Measurements from ENCODE around the gene TTC39C. TPM values are rescaled to one million over a fixed set of nuclear protein-coding genes. Genes with fewer than 3 reads are reported as not detected.

Gene TTC39C
- total and polyA plus RNA-seq, 2 of the 8 experiments (the other 6 are each of a cell fraction or from before 2014, with no cell fraction given) = 8.1 to 79.1 TPM

- H3K23me2 ChIP-seq (ENCODE audit: low read depth, low read length) = no peaks in the 10 kb centered on the region
- H3K27me3 ChIP-seq (replicated peaks in 1 of 4; ENCODE audit: control insufficient read depth in 3 of 4, extremely low read depth in 1 of 4, insufficient read depth in 3 of 4, low read length in 3 of 4) = no peaks in the 10 kb centered on the region
- peaks cover 0 to 3% (median 0%) of the 10 kb centered on the region in 4 experiments; a peak in 1 of 7 replicates for H3K4me1 ChIP-seq (replicated peaks in 1 of 4; ENCODE audit: control insufficient read depth in 3 of 4, insufficient read depth in 4 of 4, low read length in 3 of 4)
- no peaks in the 10 kb centered on the region for H3K79me1 ChIP-seq (ENCODE audit: low read depth, low read length)
- H2BK15ac ChIP-seq (ENCODE audit: low read length) = no peak overlapping the region
- 87% methylated on average over 6 of the region's 6 CpGs; no CpG with 5 or more reads in 1 of the 2 experiments for WGBS, 2 experiments (ENCODE audit: extremely low coverage in 1 of 2, insufficient coverage in 1 of 2, insufficient read length in 1 of 2, insufficient replicate concordance in 2 of 2, low coverage in 1 of 2, low lambda C conversion rate in 2 of 2, missing lambda C conversion rate in 1 of 2)
- FAIRE-seq (no peak), DNase-seq (ENCODE audit: low read depth in 1 of 2, low spot score in 2 of 2) (no peak)
- no peak overlapping the region for H3K14ac ChIP-seq (ENCODE audit: insufficient read length)
- H2BK20ac ChIP-seq (ENCODE audit: low read length) = no peak overlapping the region
- no peak overlapping the region for H4K8ac ChIP-seq (ENCODE audit: extremely low read depth, insufficient read depth, low read length)
- ChIA-PET CTCF (ENCODE audit: partially characterized antibody) (interaction anchor here (1.4 to 1.6 kb wide), 2 partner anchors 11 to 72 kb away, joined by 3 to 4 read pairs; no protein-coding TSS in a partner anchor), POLR2A (ENCODE audit: partially characterized antibody) (no interaction called here)
- H3K27ac ChIP-seq (ENCODE audit: low read depth, low read length) = no peak overlapping the region
- no peaks in the 10 kb centered on the region for H4K20me1 ChIP-seq (replicated peaks in 1 of 2; ENCODE audit: control insufficient read depth in 1 of 2, insufficient read depth in 2 of 2, low read length in 2 of 2)
- H3K18ac ChIP-seq (ENCODE audit: extremely low read depth, low read length) = no peak overlapping the region
- no peaks in the 10 kb centered on the region for H3K79me2 ChIP-seq (ENCODE audit: control insufficient read depth in 1 of 2, insufficient read depth in 2 of 2, low read length in 2 of 2)
- H2AFZ ChIP-seq (ENCODE audit: low read length) = no peak overlapping the region
- H2BK12ac ChIP-seq (ENCODE audit: low read depth, low read length) = no peak overlapping the region
- H3K36me3 ChIP-seq (ENCODE audit: control insufficient read depth in 2 of 4, insufficient read depth in 4 of 4, low read length in 3 of 4) = no peaks in the 10 kb centered on the region
- no peak overlapping the region for H3K4me2 ChIP-seq (ENCODE audit: insufficient read depth in 1 of 2, low read depth in 2 of 2, low read length in 2 of 2)
- no peak overlapping the region for H2BK120ac ChIP-seq (replicated peaks; ENCODE audit: low read depth, low read length)
- H2AK5ac ChIP-seq (ENCODE audit: low read depth, low read length) = no peak overlapping the region
- H3K9me3 ChIP-seq (ENCODE audit: insufficient read depth in 2 of 2, low read depth in 1 of 2, low read length in 1 of 2) = no peaks in the 10 kb centered on the region
- no peak overlapping the region for H3K56ac ChIP-seq (replicated peaks; ENCODE audit: insufficient read length, low read depth, low read length)
- H3K4me3 ChIP-seq (ENCODE audit: extremely low read depth in 1 of 4, insufficient read depth in 2 of 4, low read depth in 3 of 4, low read length in 4 of 4) = no peak overlapping the region
- no peak for TF ChIP-seq SAP30 (IDR thresholded peaks at IDR 0.05; ENCODE audit: insufficient read depth, insufficient replicate concordance, low read length)
- TF ChIP-seq CHD2 (IDR thresholded peaks at IDR 0.05; ENCODE audit: low read length) = no peak
- TF ChIP-seq PHF8 (conservative IDR thresholded peaks at IDR 0.05; ENCODE audit: low read depth, low read length) = no peak
- no peak for TF ChIP-seq CTBP2 (IDR thresholded peaks at IDR 0.05; ENCODE audit: borderline replicate concordance, insufficient read depth, insufficient read length, low read length)
- no peak for TF ChIP-seq MAX (IDR thresholded peaks at IDR 0.05)
- no peak for TF ChIP-seq SP2 (IDR thresholded peaks at IDR 0.05; ENCODE audit: low read length)
- no peak overlapping the region for H4K5ac ChIP-seq (ENCODE audit: insufficient read length, low read depth, low read length)
- no peak overlapping the region for H4K91ac ChIP-seq (replicated peaks; ENCODE audit: insufficient read length, low read length)
- no peak overlapping the region for H3K9ac ChIP-seq (replicated peaks in 1 of 4; ENCODE audit: extremely low read depth in 1 of 4, low read depth in 3 of 4, low read length in 3 of 4)
- no peak overlapping the region for H2BK5ac ChIP-seq (ENCODE audit: low read depth, low read length)
- H3K23ac ChIP-seq (ENCODE audit: insufficient read length) = no peak overlapping the region
- no peak overlapping the region for H3K4ac ChIP-seq (replicated peaks; ENCODE audit: insufficient read length, low read depth, low read length)
Observed at GRCh38 chr18:23990474-23991410, 23.8 kb upstream of the TTC39C start.

Measured in H1 (cell line).